ENCODE data around the gene FAM222A. TPM values are rescaled to one million over a fixed set of nuclear protein-coding genes. Genes with fewer than 3 reads are reported as not detected.
A peak's percentile ranks its signal among the peaks of the same experiment; 100 is the strongest.

Gene FAM222A
- total RNA-seq, 4 donors from 2014 or later: 1.4 to 3.0 (median 1.8) TPM

- TF ChIP-seq CTCF (IDR thresholded peaks at IDR 0.05) (peak; percentile 84 to 90 (median 86)), POLR2AphosphoS5 (IDR thresholded peaks at IDR 0.05) (no peak), EP300 (IDR thresholded peaks at IDR 0.05; ENCODE audit: low read depth) (no peak), POLR2A (IDR thresholded peaks at IDR 0.05) (no peak)
- Histone ChIP-seq H3K27me3 (no peaks in the 10 kb centered on the region), H3K27ac (no peak overlapping the region), H3K36me3 (no peaks in the 10 kb centered on the region), H3K9me3 (no peaks in the 10 kb centered on the region), H3K4me1 (peaks cover 0 to 9% (median 3%) of the 10 kb centered on the region in 4 donors), H3K4me3 (no peak overlapping the region)
- intact Hi-C loops (cut with DNase I; ENCODE audit: low total_unique reads): loop anchor here (1.0 to 10.0 kb wide), 2 partner anchors 61 to 178 kb away; partner anchors contain the start of gene FAM222A
- 0 to 19% methylated on average over 3 to 10 of the region's 10 CpGs for WGBS, 2 donors (ENCODE audit: low coverage in 1 of 2)
- DNase-seq: peak; percentile 82
- in situ Hi-C loops (cut with MboI; ENCODE audit: low pct_ligation_motif_present in 1 of 4, low pct_unique_long_range_greater_than_20kb in 1 of 4, low sequenced_read_pairs in 3 of 4): loop anchor here (5.0 to 10.0 kb wide), 6 partner anchors 168 to 351 kb away; no protein-coding TSS in a partner anchor
Observed at GRCh38 chr12:109775172-109775881, 61.7 kb downstream of the FAM222A start.

GRCh38 chr12:109776624-109777023 lies 63.0 kb downstream of the FAM222A start:
- DNase-seq: no peak
- Histone ChIP-seq H3K27ac (no peak overlapping the region), H3K4me1 (peaks cover 0 to 9% (median 3%) of the 10 kb centered on the region in 4 donors), H3K27me3 (no peaks in the 10 kb centered on the region), H3K9me3 (no peaks in the 10 kb centered on the region), H3K4me3 (no peak overlapping the region), H3K36me3 (no peaks in the 10 kb centered on the region)
- intact Hi-C loops (cut with DNase I; ENCODE audit: low total_unique reads): loop anchor here (10.0 kb wide), 1 partner anchor 62 kb away; the partner anchor contains the start of gene FAM222A
- in situ Hi-C loops (cut with MboI; ENCODE audit: low pct_ligation_motif_present in 1 of 4, low pct_unique_long_range_greater_than_20kb in 1 of 4, low sequenced_read_pairs in 3 of 4): loop anchor here (5.0 to 10.0 kb wide), 6 partner anchors 169 to 352 kb away; no protein-coding TSS in a partner anchor
- TF ChIP-seq POLR2AphosphoS5 (IDR thresholded peaks at IDR 0.05) (no peak), CTCF (IDR thresholded peaks at IDR 0.05) (no peak), POLR2A (IDR thresholded peaks at IDR 0.05) (no peak), EP300 (IDR thresholded peaks at IDR 0.05; ENCODE audit: low read depth) (no peak)
- 80 to 93% methylated on average over 9 of the region's 9 CpGs for WGBS, 2 donors (ENCODE audit: low coverage in 1 of 2)

- TF ChIP-seq CTCF (IDR thresholded peaks at IDR 0.05): no peak
- no peak for TF ChIP-seq POLR2A (IDR thresholded peaks at IDR 0.05)
- TF ChIP-seq POLR2AphosphoS5 (IDR thresholded peaks at IDR 0.05): no peak
- TF ChIP-seq EP300 (IDR thresholded peaks at IDR 0.05; ENCODE audit: low read depth): no peak
- Histone ChIP-seq H3K4me3 (no peak overlapping the region), H3K4me1 (peaks cover 0 to 9% (median 3%) of the 10 kb centered on the region in 4 donors), H3K9me3 (no peaks in the 10 kb centered on the region), H3K27me3 (no peaks in the 10 kb centered on the region), H3K36me3 (no peaks in the 10 kb centered on the region), H3K27ac (no peak overlapping the region)
- peak; percentile 25 for DNase-seq
- intact Hi-C loops (cut with DNase I; ENCODE audit: low total_unique reads) (loop anchor here (10.0 kb wide), 1 partner anchor 63 kb away; the partner anchor contains the start of gene FAM222A), in situ Hi-C loops (cut with MboI; ENCODE audit: low pct_ligation_motif_present in 1 of 4, low pct_unique_long_range_greater_than_20kb in 1 of 4, low sequenced_read_pairs in 3 of 4) (loop anchor here (5.0 to 10.0 kb wide), 6 partner anchors 170 to 353 kb away; no protein-coding TSS in a partner anchor)
- 17 to 58% methylated on average over 2 to 5 of the region's 5 CpGs for WGBS, 2 donors (ENCODE audit: low coverage in 1 of 2)
Observed at GRCh38 chr12:109777544-109777943, 63.9 kb downstream of the FAM222A start.

GRCh38 chr12:109778684-109779083 lies 65.1 kb downstream of the FAM222A start:
- TF ChIP-seq CTCF (IDR thresholded peaks at IDR 0.05) (no peak), EP300 (IDR thresholded peaks at IDR 0.05; ENCODE audit: low read depth) (no peak), POLR2A (IDR thresholded peaks at IDR 0.05) (no peak), POLR2AphosphoS5 (IDR thresholded peaks at IDR 0.05) (no peak)
- 80 to 100% methylated on average over 1 of the region's 1 CpG for WGBS, 2 donors (ENCODE audit: low coverage in 1 of 2)
- Histone ChIP-seq H3K27ac (no peak overlapping the region), H3K4me1 (peaks cover 0 to under 1% (median 0%) of the 10 kb centered on the region in 4 donors), H3K9me3 (no peaks in the 10 kb centered on the region), H3K4me3 (no peak overlapping the region), H3K27me3 (no peaks in the 10 kb centered on the region), H3K36me3 (no peaks in the 10 kb centered on the region)
- in situ Hi-C loops (cut with MboI; ENCODE audit: low pct_ligation_motif_present in 1 of 4, low pct_unique_long_range_greater_than_20kb in 1 of 4, low sequenced_read_pairs in 3 of 4): loop anchor here (5.0 to 10.0 kb wide), 6 partner anchors 171 to 354 kb away; no protein-coding TSS in a partner anchor
- intact Hi-C loops (cut with DNase I; ENCODE audit: low total_unique reads): loop anchor here (10.0 kb wide), 1 partner anchor 64 kb away; the partner anchor contains the start of gene FAM222A
- DNase-seq: no peak
